ENCODE results near the gene DRD2.

DNA sequence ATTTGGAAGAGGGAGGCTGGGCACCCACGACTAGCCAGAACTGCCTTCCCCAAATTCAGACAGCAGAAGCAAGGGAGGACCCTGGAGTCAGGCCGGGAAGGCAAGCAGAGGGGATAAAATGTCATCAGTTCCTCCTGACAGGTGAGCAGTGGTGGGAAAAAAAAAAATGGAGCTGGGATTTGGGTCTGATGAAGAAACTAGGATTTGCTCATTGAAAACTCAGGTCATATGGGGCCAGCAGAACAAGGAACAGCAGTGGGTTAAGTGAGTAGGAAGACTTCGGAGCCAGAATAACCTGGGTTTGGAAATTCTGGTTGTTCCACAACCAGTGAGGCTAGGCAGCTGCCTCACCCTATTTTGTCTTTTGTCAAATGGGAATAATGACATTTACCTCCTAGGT lies 28.9 kb upstream of the DRD2 start:
- TF ChIP-seq, protein P1, sequence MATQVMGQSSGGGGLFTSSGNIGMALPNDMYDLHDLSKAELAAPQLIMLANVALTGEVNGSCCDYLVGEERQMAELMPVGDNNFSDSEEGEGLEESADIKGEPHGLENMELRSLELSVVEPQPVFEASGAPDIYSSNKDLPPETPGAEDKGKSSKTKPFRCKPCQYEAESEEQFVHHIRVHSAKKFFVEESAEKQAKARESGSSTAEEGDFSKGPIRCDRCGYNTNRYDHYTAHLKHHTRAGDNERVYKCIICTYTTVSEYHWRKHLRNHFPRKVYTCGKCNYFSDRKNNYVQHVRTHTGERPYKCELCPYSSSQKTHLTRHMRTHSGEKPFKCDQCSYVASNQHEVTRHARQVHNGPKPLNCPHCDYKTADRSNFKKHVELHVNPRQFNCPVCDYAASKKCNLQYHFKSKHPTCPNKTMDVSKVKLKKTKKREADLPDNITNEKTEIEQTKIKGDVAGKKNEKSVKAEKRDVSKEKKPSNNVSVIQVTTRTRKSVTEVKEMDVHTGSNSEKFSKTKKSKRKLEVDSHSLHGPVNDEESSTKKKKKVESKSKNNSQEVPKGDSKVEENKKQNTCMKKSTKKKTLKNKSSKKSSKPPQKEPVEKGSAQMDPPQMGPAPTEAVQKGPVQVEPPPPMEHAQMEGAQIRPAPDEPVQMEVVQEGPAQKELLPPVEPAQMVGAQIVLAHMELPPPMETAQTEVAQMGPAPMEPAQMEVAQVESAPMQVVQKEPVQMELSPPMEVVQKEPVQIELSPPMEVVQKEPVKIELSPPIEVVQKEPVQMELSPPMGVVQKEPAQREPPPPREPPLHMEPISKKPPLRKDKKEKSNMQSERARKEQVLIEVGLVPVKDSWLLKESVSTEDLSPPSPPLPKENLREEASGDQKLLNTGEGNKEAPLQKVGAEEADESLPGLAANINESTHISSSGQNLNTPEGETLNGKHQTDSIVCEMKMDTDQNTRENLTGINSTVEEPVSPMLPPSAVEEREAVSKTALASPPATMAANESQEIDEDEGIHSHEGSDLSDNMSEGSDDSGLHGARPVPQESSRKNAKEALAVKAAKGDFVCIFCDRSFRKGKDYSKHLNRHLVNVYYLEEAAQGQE (IDR thresholded peaks at IDR 0.05; ENCODE audit: low read depth), result no peak
- TF ChIP-seq EP300 (IDR thresholded peaks at IDR 0.05; ENCODE audit: borderline replicate concordance) (no peak), FOXM1 (IDR thresholded peaks at IDR 0.05; ENCODE audit: borderline replicate concordance, low read depth) (no peak), RAD21 (IDR thresholded peaks at IDR 0.05; ENCODE audit: low read depth) (no peak), CREB1 (IDR thresholded peaks at IDR 0.05; ENCODE audit: low read depth) (no peak), TCF12 (IDR thresholded peaks at IDR 0.05; ENCODE audit: low read depth) (no peak), NFIC (IDR thresholded peaks at IDR 0.05) (no peak), CEBPB (IDR thresholded peaks at IDR 0.05) (no peak), ZBTB7A (IDR thresholded peaks at IDR 0.05; ENCODE audit: low read depth) (no peak), TAF1 (IDR thresholded peaks at IDR 0.05; ENCODE audit: low read depth) (no peak)
- TF ChIP-seq, protein P2, sequence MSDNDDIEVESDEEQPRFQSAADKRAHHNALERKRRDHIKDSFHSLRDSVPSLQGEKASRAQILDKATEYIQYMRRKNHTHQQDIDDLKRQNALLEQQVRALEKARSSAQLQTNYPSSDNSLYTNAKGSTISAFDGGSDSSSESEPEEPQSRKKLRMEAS (IDR thresholded peaks at IDR 0.05), result no peak

Data from Ishikawa (cell line).